ENCODE measurements around the gene TAS2R14.

TAS2R14 gene

DNA sequence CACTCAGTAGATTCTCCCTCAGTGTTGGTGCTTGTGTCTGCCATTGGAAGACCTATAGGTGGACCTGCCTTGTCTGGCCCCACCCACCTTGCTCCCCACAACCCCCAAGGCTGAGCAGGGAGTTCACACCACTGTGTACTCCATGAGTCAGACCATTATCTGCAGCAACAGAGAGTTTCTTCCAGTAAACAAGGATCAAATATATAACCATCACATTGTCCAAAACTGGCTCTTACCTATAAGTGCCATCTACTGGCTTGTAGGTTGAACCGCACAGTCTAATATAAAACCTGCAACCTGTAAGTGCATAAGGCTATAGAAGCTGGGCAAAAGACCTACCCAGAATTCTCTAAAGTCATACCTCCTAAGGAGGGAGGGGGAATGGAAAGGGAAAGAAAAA lies 37.6 kb downstream of the TAS2R14 start:
- no peak for DNase-seq

DNA sequence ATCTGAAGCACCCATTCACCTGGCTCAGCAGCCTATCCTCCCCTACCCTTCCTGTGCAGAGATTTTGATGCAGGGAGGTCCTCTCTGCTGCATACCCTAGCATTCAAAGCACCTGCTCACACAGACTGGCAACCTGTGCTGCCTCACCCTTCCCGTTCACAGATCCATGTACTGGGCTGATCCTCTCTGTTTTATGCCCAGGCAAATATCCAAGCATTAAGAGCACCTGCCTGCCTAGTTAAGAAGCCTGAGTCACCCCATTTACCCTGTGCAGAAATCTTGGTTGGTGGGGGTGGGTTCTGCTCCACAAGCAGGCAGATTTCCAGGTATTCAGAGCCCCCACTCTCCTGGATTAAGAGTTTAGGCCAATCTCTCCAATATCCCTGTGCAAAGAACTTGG lies 38.1 kb downstream of the TAS2R14 start:
- DNase-seq, result no peak

DNA sequence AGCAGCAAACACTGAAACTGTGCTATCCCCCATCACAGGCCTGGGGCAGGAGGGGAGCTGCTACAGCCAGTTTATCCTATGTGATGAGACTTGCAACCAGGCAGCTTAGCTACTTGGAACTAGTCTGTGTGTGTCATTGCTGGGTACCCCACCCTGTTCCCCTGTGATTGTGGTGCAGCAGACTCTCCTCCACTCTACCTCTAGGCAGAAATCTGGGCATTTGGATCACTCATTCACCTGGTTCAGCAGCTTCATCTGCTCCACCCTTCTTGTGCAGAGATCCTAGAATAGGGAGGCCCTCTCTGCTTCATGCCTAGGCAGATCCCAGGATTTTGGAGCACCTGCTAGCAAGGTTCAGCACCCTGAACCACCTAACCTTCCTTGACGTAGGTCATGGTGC lies 38.5 kb downstream of the TAS2R14 start:
- no peak for DNase-seq

DNA sequence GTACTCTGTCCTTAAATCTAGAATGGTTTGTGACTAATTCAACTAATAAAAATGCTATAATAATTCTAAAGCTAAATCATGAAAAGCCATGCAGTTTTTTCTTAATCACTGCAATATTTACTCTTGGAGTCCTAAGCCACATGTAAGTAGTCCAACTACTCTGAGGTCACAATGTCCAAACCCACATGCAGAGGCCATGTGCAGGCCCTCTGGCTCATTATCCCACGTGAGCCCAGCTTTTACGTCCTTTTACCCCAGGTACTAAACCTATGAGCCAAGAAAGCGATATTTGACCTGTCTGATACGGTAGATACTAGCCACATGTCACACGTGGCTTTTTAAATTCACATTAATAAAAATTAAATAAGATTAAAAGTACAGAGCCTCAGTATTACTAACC lies 42.2 kb downstream of the TAS2R14 start:
- DNase-seq, result no peak

DNA sequence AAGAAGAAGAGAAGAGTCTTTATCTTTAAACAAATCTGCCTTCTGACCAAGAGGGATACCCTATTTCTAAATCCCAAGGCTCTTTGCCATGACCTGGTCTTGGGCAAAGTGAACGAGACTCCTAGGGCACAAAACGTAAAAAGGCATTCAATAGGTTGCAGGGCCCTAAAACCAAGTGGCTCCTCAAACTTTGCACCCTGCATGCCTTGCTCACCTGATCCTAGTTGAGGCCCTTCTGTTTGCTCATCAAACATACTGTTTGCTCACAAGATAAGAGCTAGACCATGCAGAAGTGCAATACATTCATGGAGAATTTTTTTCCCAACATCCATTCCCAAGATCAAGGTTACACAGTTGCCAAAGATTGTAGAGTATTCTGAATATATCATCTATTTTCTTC lies 47.1 kb downstream of the TAS2R14 start:
- DNase-seq, result no peak

DNA sequence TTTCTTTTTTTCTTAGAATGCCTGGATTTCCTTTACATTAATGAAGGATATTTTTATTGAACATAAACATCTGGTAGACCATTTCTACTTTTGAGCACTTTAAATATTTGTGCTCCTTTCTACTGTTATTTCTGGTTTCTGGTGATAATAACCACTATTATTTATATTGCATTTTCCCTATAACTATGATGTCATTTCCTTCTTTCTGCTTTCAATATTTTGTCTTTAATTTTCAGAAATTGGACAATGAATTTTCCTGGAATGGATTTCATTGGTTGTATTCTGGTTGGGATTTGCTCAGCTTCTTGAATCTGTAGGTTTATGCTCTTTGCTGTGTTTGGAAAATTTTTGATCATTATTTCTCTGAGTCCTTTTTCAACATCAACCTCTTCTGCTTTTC lies 49.8 kb downstream of the TAS2R14 start:
- DNase-seq, result no peak

Data from NCI-H510A (cell line).